Esophagus muscularis mucosa (tissue), 4 donors: ENCODE data around the gene MTA3. TPM values are rescaled to one million over a fixed set of nuclear protein-coding genes. Genes with fewer than 3 reads are reported as not detected.

Source experiments
- DNase-seq: peaks from one replicate; pipeline ENCODE4 v3.0.0-alpha.2; 2017; ENCODE audit errors: extremely low spot score
- H3K27ac ChIP-seq, 4 donors: fragments of 200-600 bp; sonication (generic); replicated peaks in 1 of 4; 1 replicate in 3 of 4; 2 replicates in 1 of 4; pipeline ENCODE4 v1.5.1; 2016 to 2019; ENCODE audit warnings: mild to moderate bottlenecking in 1 of 4
- H3K27me3 ChIP-seq, 4 donors: fragments of 200-600 bp; sonication (generic); one replicate each; pipeline versions ENCODE4 v1.5.1 to v1.6.0; 2016 to 2019
- H3K36me3 ChIP-seq, 4 donors: fragments of 200-600 bp; sonication (generic); one replicate each; pipeline ENCODE4 v1.5.1; 2016 to 2019
- H3K4me1 ChIP-seq, 4 donors: fragments of 200-600 bp; sonication (generic); one replicate each; pipeline ENCODE4 v1.5.1; 2016 to 2019
- H3K4me3 ChIP-seq, 4 donors: fragments of 200-600 bp; sonication (generic); 1 replicate in 2 of 4; 2 replicates in 2 of 4; pipeline ENCODE4 v1.5.1; 2016 to 2019; ENCODE audit warnings: mild to moderate bottlenecking in 4 of 4, moderate library complexity in 1 of 4
- H3K9me3 ChIP-seq, 4 donors: fragments of 200-600 bp; sonication (generic); 1 replicate in 3 of 4; 2 replicates in 1 of 4; pipeline ENCODE4 v1.5.1; 2016 to 2019
- EP300 ChIP-seq: sonication (generic); formaldehyde crosslinking; IDR thresholded peaks from one replicate; pipeline ENCODE4 v1.6.1; 2017; ENCODE audit warnings: antibody characterized with exemption
- POLR2A ChIP-seq: fragments of 450-650 bp; IDR thresholded peaks from one replicate; pipeline ENCODE4 v1.6.1; 2017; ENCODE audit warnings: antibody characterized with exemption, moderate library complexity, mild to moderate bottlenecking, low read depth
- POLR2AphosphoS5 ChIP-seq, 2 donors: sonication (generic); formaldehyde crosslinking; IDR thresholded peaks; one replicate each; pipeline ENCODE4 v1.6.1; 2017; ENCODE audit warnings: antibody characterized with exemption in 2 of 2
- WGBS: methylation state at CpG from one replicate; pipeline ENCODE4 v1.1.5; 2018; 5-methylcytosine and 5-hydroxymethylcytosine counted together
- intact Hi-C: fragments of 100-400 bp; cut with DNase I; formaldehyde crosslinking; loops from one replicate; pipeline ENCODE4 v1.15.1; 2023
- total RNA-seq, 4 donors: library from RNA; depleted of rRNA; stranded (reverse); fragments of >200 nt; gene quantifications; one replicate each; pipeline versions ENCODE4 v1.1.0 to v1.2.1, GENCODE V29; 2016
- TF ChIP-seq, protein P1 (sequence below), 3 experiments: fragments of 200-600 bp in 2 of 3; fragments of 450-650 bp in 1 of 3; sonication (generic) in 2 of 3; IDR thresholded peaks; one replicate each; pipeline ENCODE4 v1.5.1; 2017 to 2019; ENCODE audit warnings: antibody characterized with exemption in 3 of 3, mild to moderate bottlenecking in 2 of 3, moderate library complexity in 1 of 3

The MTA3 gene
- total RNA-seq, 4 donors from 2014 or later, result 20.5 to 27.7 (median 24.3) TPM

GRCh38 chr2:42696987-42697386, 128.6 kb downstream of the MTA3 start:
- no peaks in the 10 kb centered on the region for H3K27me3 ChIP-seq
- no peak for DNase-seq
- TF ChIP-seq POLR2AphosphoS5 (IDR thresholded peaks at IDR 0.05), result no peak
- TF ChIP-seq, protein P1, sequence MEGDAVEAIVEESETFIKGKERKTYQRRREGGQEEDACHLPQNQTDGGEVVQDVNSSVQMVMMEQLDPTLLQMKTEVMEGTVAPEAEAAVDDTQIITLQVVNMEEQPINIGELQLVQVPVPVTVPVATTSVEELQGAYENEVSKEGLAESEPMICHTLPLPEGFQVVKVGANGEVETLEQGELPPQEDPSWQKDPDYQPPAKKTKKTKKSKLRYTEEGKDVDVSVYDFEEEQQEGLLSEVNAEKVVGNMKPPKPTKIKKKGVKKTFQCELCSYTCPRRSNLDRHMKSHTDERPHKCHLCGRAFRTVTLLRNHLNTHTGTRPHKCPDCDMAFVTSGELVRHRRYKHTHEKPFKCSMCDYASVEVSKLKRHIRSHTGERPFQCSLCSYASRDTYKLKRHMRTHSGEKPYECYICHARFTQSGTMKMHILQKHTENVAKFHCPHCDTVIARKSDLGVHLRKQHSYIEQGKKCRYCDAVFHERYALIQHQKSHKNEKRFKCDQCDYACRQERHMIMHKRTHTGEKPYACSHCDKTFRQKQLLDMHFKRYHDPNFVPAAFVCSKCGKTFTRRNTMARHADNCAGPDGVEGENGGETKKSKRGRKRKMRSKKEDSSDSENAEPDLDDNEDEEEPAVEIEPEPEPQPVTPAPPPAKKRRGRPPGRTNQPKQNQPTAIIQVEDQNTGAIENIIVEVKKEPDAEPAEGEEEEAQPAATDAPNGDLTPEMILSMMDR (IDR thresholded peaks at IDR 0.05), result no peak
- H3K4me3 ChIP-seq, result no peak overlapping the region
- H3K9me3 ChIP-seq, result no peaks in the 10 kb centered on the region
- intact Hi-C loops, result no loop called here
- H3K27ac ChIP-seq, result no peak overlapping the region
- no peaks in the 10 kb centered on the region for H3K4me1 ChIP-seq
- H3K36me3 ChIP-seq, result peaks cover 0 to 17% (median 2%) of the 10 kb centered on the region in 4 donors

GRCh38 chr2:42698940-42699339, 130.5 kb downstream of the MTA3 start:
- Histone ChIP-seq H3K27ac (no peak overlapping the region), H3K36me3 (peaks cover 0 to 17% (median 6%) of the 10 kb centered on the region in 4 donors), H3K4me3 (no peak overlapping the region), H3K4me1 (no peaks in the 10 kb centered on the region), H3K9me3 (no peaks in the 10 kb centered on the region), H3K27me3 (no peaks in the 10 kb centered on the region)
- intact Hi-C loops, result no loop called here
- no peak for TF ChIP-seq EP300
- TF ChIP-seq POLR2A, result no peak
- TF ChIP-seq, protein P1 (IDR thresholded peaks at IDR 0.05), result no peak
- no peak for TF ChIP-seq POLR2AphosphoS5 (IDR thresholded peaks at IDR 0.05)
- no peak for DNase-seq
- 95% methylated on average over 4 of the region's 4 CpGs for WGBS

GRCh38 chr2:42706836-42707235, 138.4 kb downstream of the MTA3 start:
- no peak for DNase-seq
- Histone ChIP-seq H3K27me3 (no peaks in the 10 kb centered on the region), H3K27ac (no peak overlapping the region), H3K4me1 (no peaks in the 10 kb centered on the region), H3K36me3 (peaks cover 11 to 51% (median 34%) of the 10 kb centered on the region in 4 donors), H3K9me3 (no peaks in the 10 kb centered on the region), H3K4me3 (no peak overlapping the region)
- WGBS, result 71% methylated on average over 3 of the region's 3 CpGs
- intact Hi-C loops, result no loop called here
- TF ChIP-seq POLR2AphosphoS5 (IDR thresholded peaks at IDR 0.05) (no peak), POLR2A (no peak), EP300 (no peak)
- TF ChIP-seq, protein P1 (IDR thresholded peaks at IDR 0.05), result no peak

GRCh38 chr2:42708179-42708578, 139.7 kb downstream of the MTA3 start:
- intact Hi-C loops, result no loop called here
- no peak for DNase-seq
- Histone ChIP-seq H3K4me3 (no peak overlapping the region), H3K27ac (no peak overlapping the region), H3K36me3 (peaks cover 11 to 50% (median 34%) of the 10 kb centered on the region in 4 donors), H3K9me3 (no peaks in the 10 kb centered on the region), H3K4me1 (no peaks in the 10 kb centered on the region), H3K27me3 (no peaks in the 10 kb centered on the region)
- WGBS, result 86% methylated on average over 6 of the region's 6 CpGs
- TF ChIP-seq, protein P1 (IDR thresholded peaks at IDR 0.05), result no peak
- TF ChIP-seq POLR2AphosphoS5 (IDR thresholded peaks at IDR 0.05), result no peak
- TF ChIP-seq EP300, result no peak
- TF ChIP-seq POLR2A, result no peak

DNA sequence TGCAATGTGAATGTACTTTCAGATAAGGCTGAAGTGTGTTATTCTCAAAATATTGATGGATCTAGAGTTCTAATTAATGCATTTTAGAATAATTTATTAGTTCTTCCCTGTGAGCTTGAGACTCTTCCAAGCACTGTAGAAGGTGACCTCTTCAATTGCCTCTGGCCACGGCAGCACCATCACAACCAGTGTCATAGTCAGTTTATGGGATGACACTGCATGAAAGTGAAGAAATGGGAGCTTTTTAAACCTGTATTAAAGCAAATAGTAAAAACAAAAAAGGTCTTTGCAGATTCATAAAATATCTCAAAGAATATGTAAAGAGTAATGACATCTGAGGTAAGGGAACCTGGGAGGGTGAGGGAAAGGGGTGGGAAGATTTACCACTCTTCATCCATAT, 143.5 kb downstream of the MTA3 start:
- Histone ChIP-seq H3K27ac (no peak overlapping the region), H3K27me3 (no peaks in the 10 kb centered on the region), H3K4me1 (no peaks in the 10 kb centered on the region), H3K9me3 (no peaks in the 10 kb centered on the region), H3K36me3 (peaks cover 11 to 27% (median 21%) of the 10 kb centered on the region in 4 donors), H3K4me3 (no peak overlapping the region)
- TF ChIP-seq, protein P1 (IDR thresholded peaks at IDR 0.05), result no peak
- TF ChIP-seq EP300 (no peak), POLR2A (no peak), POLR2AphosphoS5 (IDR thresholded peaks at IDR 0.05) (no peak)
- intact Hi-C loops, result no loop called here
- no peak for DNase-seq
- 100% methylated on average over 1 of the region's 1 CpG for WGBS
